Neuronal stem cell (in vitro differentiated cells): ENCODE data around the gene SH2D4B.

Source experiments
- DNase-seq: peaks from one replicate; pipeline ENCODE4 v3.0.0-alpha.2; 2013; ENCODE audit warnings: low spot score
- H2AFZ ChIP-seq: one replicate; pipeline ENCODE4 v1.6.1; 2013; ENCODE audit warnings: mild to moderate bottlenecking, low read length, inconsistent platforms
- H2AK5ac ChIP-seq: 2 replicates; pipeline ENCODE4 v1.6.1; 2013; ENCODE audit warnings: low read depth, mild to moderate bottlenecking, inconsistent platforms, low read length, moderate library complexity, mixed read lengths
- H2BK120ac ChIP-seq: 2 replicates; pipeline ENCODE4 v1.6.1; 2013; ENCODE audit warnings: low read depth, mild to moderate bottlenecking, inconsistent platforms, low read length, moderate library complexity, mixed read lengths
- H2BK12ac ChIP-seq: one replicate; pipeline ENCODE4 v1.6.1; 2013; ENCODE audit warnings: low read length, inconsistent platforms
- H2BK15ac ChIP-seq: 2 replicates; pipeline ENCODE4 v1.6.1; 2013; ENCODE audit warnings: mild to moderate bottlenecking, low read length, inconsistent platforms, mixed read lengths
- H2BK5ac ChIP-seq: one replicate; pipeline ENCODE4 v1.6.1; 2013; ENCODE audit warnings: inconsistent platforms, mild to moderate bottlenecking, low read length, moderate library complexity
- H3K14ac ChIP-seq: one replicate; pipeline ENCODE4 v1.6.1; 2013; ENCODE audit warnings: low read length, inconsistent platforms
- H3K18ac ChIP-seq: 2 replicates; pipeline ENCODE4 v1.6.1; 2013; ENCODE audit warnings: low read length, inconsistent platforms
- H3K23ac ChIP-seq: 2 replicates; pipeline ENCODE4 v1.6.1; 2013; ENCODE audit warnings: low read depth, mild to moderate bottlenecking, mixed read lengths, low read length, inconsistent platforms; ENCODE audit not compliant: poor library complexity
- H3K27ac ChIP-seq: replicated peaks from 3 replicates; pipeline ENCODE4 v1.5.1; 2013; ENCODE audit warnings: low read length, inconsistent platforms
- H3K27me3 ChIP-seq, 3 experiments: 2 replicates each; pipeline ENCODE4 v1.6.1; 2013; ENCODE audit warnings: low read length in 3 of 3, mild to moderate bottlenecking in 2 of 3, inconsistent platforms in 1 of 3, low read depth in 1 of 3, mixed read lengths in 1 of 3, moderate library complexity in 1 of 3; ENCODE audit not compliant: control insufficient read depth in 3 of 3, insufficient read depth in 3 of 3
- H3K36me3 ChIP-seq, 2 donors: replicated peaks in 1 of 2; 2 replicates each; pipeline ENCODE4 v1.6.1; 2013; ENCODE audit warnings: low read length in 2 of 2; ENCODE audit not compliant: control insufficient read depth in 2 of 2, insufficient read depth in 2 of 2
- H3K4ac ChIP-seq: 2 replicates; pipeline ENCODE4 v1.6.1; 2013; ENCODE audit warnings: inconsistent platforms, mild to moderate bottlenecking, low read length, moderate library complexity
- H3K4me1 ChIP-seq, 2 donors: 1 replicate in 1 of 2; 2 replicates in 1 of 2; pipeline ENCODE4 v1.6.1; 2013; ENCODE audit warnings: low read length in 2 of 2, low read depth in 1 of 2; ENCODE audit not compliant: control insufficient read depth in 2 of 2, insufficient read depth in 1 of 2
- H3K4me2 ChIP-seq: one replicate; pipeline ENCODE4 v1.6.1; 2013; ENCODE audit warnings: mild to moderate bottlenecking, low read length, inconsistent platforms; ENCODE audit not compliant: insufficient read depth, poor library complexity, severe bottlenecking
- H3K4me3 ChIP-seq, 2 donors: 2 replicates each; pipeline ENCODE4 v1.5.1; 2013; ENCODE audit warnings: low read length in 2 of 2, mild to moderate bottlenecking in 2 of 2, inconsistent platforms in 1 of 2, moderate library complexity in 1 of 2
- H3K79me1 ChIP-seq: one replicate; pipeline ENCODE4 v1.6.1; 2013; ENCODE audit warnings: low read depth, mild to moderate bottlenecking, inconsistent platforms, low read length, moderate library complexity
- H3K9ac ChIP-seq: one replicate; pipeline ENCODE4 v1.6.1; 2013; ENCODE audit warnings: mild to moderate bottlenecking, low read depth, low read length, inconsistent platforms; ENCODE audit not compliant: poor library complexity
- H3K9me3 ChIP-seq, 2 donors: replicated peaks in 1 of 2; 2 replicates each; pipeline versions ENCODE3 to v1.6.1; 2013; ENCODE audit warnings: low read length in 2 of 2, mild to moderate bottlenecking in 2 of 2, inconsistent platforms in 1 of 2, low read depth in 1 of 2, mixed read lengths in 1 of 2, moderate library complexity in 1 of 2; ENCODE audit not compliant: control insufficient read depth in 2 of 2, insufficient read depth in 1 of 2
- H4K8ac ChIP-seq: one replicate; pipeline ENCODE4 v1.6.1; 2013; ENCODE audit warnings: low read depth, mild to moderate bottlenecking, inconsistent platforms, low read length, moderate library complexity
- H4K91ac ChIP-seq: one replicate; pipeline ENCODE4 v1.6.1; 2013; ENCODE audit warnings: low read length, low read depth, mild to moderate bottlenecking, inconsistent platforms; ENCODE audit not compliant: poor library complexity
- WGBS, 2 donors: extraction: QIAGEN DNeasy Blood & Tissue Kit; methylation state at CpG; one replicate each; pipeline ENCODE4 v1.1.7; 2013; ENCODE audit warnings: missing lambda C conversion rate in 2 of 2, mixed read lengths in 1 of 2; ENCODE audit not compliant: insufficient read length in 2 of 2, insufficient replicate concordance in 1 of 2; ENCODE audit errors: extremely low coverage in 2 of 2; 5-methylcytosine and 5-hydroxymethylcytosine counted together

SH2D4B gene

DNA sequence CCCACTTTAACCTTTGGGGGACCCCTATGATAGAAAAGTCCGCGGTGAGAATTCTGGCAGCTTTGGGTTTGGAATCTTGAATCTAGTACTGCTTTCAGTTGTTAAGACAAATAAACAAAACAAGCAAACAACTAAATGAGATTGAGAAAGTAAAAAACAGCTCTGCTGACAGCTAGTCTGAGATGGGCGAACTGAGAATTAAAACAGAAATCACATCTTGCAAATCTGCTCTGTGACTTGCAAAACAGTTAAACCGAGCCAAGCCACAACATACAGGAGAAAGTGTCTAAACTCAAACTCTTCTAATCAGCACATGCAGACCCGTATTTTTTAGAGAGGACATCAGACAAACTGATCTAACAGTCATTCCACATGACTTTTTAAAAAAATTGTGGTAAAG is 110.4 kb downstream of the SH2D4B start:
- Histone ChIP-seq H3K23ac (no peak overlapping the region), H3K4ac (no peak overlapping the region), H3K9me3 (no peaks in the 10 kb centered on the region), H2BK5ac (no peak overlapping the region), H3K27me3 (peaks cover 0 to 2% (median 0%) of the 10 kb centered on the region in 3 experiments), H3K4me2 (no peak overlapping the region), H2BK15ac (no peak overlapping the region), H3K4me3 (no peak overlapping the region), H2BK120ac (no peak overlapping the region), H3K14ac (no peak overlapping the region), H4K8ac (no peak overlapping the region), H2BK12ac (no peak overlapping the region), H3K4me1 (peaks cover 0 to 3% of the 10 kb centered on the region in 2 donors), H4K91ac (no peak overlapping the region), H2AFZ (no peak overlapping the region), H3K27ac (no peak overlapping the region), H3K79me1 (no peaks in the 10 kb centered on the region), H3K9ac (no peak overlapping the region), H3K18ac (no peak overlapping the region), H2AK5ac (no peak overlapping the region), H3K36me3 (no peaks in the 10 kb centered on the region)
- DNase-seq = no peak
- WGBS, 2 donors = no CpG with 5 or more reads among the region's 5 CpGs

DNA sequence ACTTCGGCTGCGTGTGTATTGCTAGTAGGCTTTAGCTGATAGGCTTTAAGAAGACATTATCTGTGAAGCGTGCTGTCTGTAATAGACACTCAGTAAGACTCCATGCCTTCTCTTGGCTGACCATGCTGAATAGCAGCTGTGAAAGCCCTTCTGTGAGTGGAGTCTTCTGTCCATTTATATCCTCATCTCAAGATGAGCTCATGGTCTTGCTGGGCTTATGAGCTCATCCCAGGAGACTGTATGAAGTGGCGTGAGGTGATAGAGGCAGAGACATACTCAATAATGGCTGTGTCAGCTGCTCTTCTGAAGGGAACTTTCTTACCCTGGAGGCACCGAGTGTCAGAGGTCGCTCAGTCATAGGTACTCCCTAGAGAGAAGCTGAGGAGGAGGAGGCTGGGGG is 111.5 kb downstream of the SH2D4B start:
- Histone ChIP-seq H3K4ac (no peak overlapping the region), H3K4me2 (no peak overlapping the region), H4K91ac (no peak overlapping the region), H3K27ac (no peak overlapping the region), H3K14ac (no peak overlapping the region), H2BK120ac (no peak overlapping the region), H4K8ac (peak overlapping the region; percentile 44), H2BK5ac (no peak overlapping the region), H2AFZ (no peak overlapping the region), H3K18ac (no peak overlapping the region), H2BK12ac (no peak overlapping the region), H2AK5ac (no peak overlapping the region), H3K9ac (no peak overlapping the region), H3K23ac (no peak overlapping the region), H3K4me3 (no peak overlapping the region), H3K79me1 (no peaks in the 10 kb centered on the region), H2BK15ac (no peak overlapping the region), H3K36me3 (no peaks in the 10 kb centered on the region), H3K27me3 (peaks cover 0 to 2% (median 0%) of the 10 kb centered on the region in 3 experiments), H3K4me1 (peaks cover 0 to 3% of the 10 kb centered on the region in 2 donors), H3K9me3 (peaks cover 0 to 4% of the 10 kb centered on the region in 2 donors)
- no peak for DNase-seq
- WGBS, 2 donors = no CpG with 5 or more reads among the region's 6 CpGs

DNA sequence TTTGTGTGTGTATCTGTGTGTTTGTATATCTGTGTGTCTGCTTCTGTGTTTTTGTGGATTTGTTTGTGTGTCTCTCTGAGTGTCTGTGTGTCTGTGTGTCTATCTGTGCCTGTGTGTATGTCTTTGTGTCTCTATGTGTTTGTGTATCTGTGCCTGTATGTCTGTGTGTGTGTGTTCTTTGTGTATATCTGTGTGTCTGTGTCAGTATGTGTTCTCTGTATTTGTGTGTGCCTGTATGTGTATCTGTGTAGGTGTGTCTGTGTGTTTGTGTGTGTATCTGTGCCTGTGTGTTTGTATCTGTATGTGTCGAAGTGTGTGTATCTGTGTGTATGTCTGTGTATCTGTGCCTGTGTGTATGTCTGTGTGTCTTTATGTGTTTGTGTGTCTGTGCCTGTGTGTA is 118.2 kb downstream of the SH2D4B start:
- peaks cover 0 to 6% of the 10 kb centered on the region in 2 donors for H3K36me3 ChIP-seq

GRCh38 chr10:80658068-80658467 is 120.4 kb downstream of the SH2D4B start:
- Histone ChIP-seq H3K9ac (no peak overlapping the region), H3K4ac (no peak overlapping the region), H3K18ac (no peak overlapping the region), H3K23ac (no peak overlapping the region), H2AK5ac (no peak overlapping the region), H3K36me3 (peaks cover 0 to 6% of the 10 kb centered on the region in 2 donors), H2AFZ (no peak overlapping the region), H3K9me3 (peaks cover 0 to 21% of the 10 kb centered on the region in 2 donors), H3K4me1 (no peaks in the 10 kb centered on the region), H2BK5ac (no peak overlapping the region), H3K4me3 (no peak overlapping the region), H2BK120ac (no peak overlapping the region), H3K27ac (no peak overlapping the region), H3K14ac (no peak overlapping the region), H3K79me1 (no peaks in the 10 kb centered on the region), H2BK12ac (no peak overlapping the region), H3K4me2 (no peak overlapping the region), H4K91ac (no peak overlapping the region), H4K8ac (no peak overlapping the region), H3K27me3 (peaks cover 0 to 4% (median 0%) of the 10 kb centered on the region in 3 experiments), H2BK15ac (no peak overlapping the region)
- no peak for DNase-seq
- WGBS, 2 donors = no CpG with 5 or more reads among the region's 6 CpGs

More for the DNA sequence above, 118.2 kb downstream of the SH2D4B start:
- no peak overlapping the region for H2AFZ ChIP-seq
- no peak overlapping the region for H4K8ac ChIP-seq
- no peak overlapping the region for H3K27ac ChIP-seq
- no peak overlapping the region for H3K4ac ChIP-seq
- H2BK15ac ChIP-seq = no peak overlapping the region
- H2BK5ac ChIP-seq = no peak overlapping the region
- no peak overlapping the region for H3K4me2 ChIP-seq
- H3K9me3 ChIP-seq = peaks cover 0 to 21% of the 10 kb centered on the region in 2 donors
- H3K9ac ChIP-seq = no peak overlapping the region
- WGBS, 2 donors = no CpG with 5 or more reads among the region's 1 CpG
- no peak overlapping the region for H3K18ac ChIP-seq
- peaks cover 0 to 4% (median 0%) of the 10 kb centered on the region in 3 experiments for H3K27me3 ChIP-seq
- no peaks in the 10 kb centered on the region for H3K4me1 ChIP-seq
- no peak for DNase-seq
- no peak overlapping the region for H4K91ac ChIP-seq
- H3K14ac ChIP-seq = no peak overlapping the region
- no peak overlapping the region for H2AK5ac ChIP-seq
- no peaks in the 10 kb centered on the region for H3K79me1 ChIP-seq
- H3K23ac ChIP-seq = no peak overlapping the region
- H2BK120ac ChIP-seq = no peak overlapping the region
- no peak overlapping the region for H2BK12ac ChIP-seq
- H3K4me3 ChIP-seq = peak overlapping the region in 1 of 2 donors; percentile 46
